ENCODE results near the gene ITGA8. TPM values are rescaled to one million over a fixed set of nuclear protein-coding genes. Genes with fewer than 3 reads are reported as not detected.

ITGA8 gene
- total RNA-seq, 1 donor = 2.5 TPM

- H3K4me3 ChIP-seq (ENCODE audit: insufficient read depth, low read length) = no peak overlapping the region
- H3K4me1 ChIP-seq (ENCODE audit: insufficient read depth, low read length) = no peaks in the 10 kb centered on the region
- H3K36me3 ChIP-seq (ENCODE audit: insufficient read depth, low read length) = no peaks in the 10 kb centered on the region
- H2AFZ ChIP-seq (ENCODE audit: low read length) = no peak overlapping the region
- peaks cover 3% of the 10 kb centered on the region for H3K27me3 ChIP-seq (ENCODE audit: insufficient read depth, low read length)
- no peak overlapping the region for H3K27ac ChIP-seq (ENCODE audit: low read depth, low read length)
- TF ChIP-seq, protein P1, sequence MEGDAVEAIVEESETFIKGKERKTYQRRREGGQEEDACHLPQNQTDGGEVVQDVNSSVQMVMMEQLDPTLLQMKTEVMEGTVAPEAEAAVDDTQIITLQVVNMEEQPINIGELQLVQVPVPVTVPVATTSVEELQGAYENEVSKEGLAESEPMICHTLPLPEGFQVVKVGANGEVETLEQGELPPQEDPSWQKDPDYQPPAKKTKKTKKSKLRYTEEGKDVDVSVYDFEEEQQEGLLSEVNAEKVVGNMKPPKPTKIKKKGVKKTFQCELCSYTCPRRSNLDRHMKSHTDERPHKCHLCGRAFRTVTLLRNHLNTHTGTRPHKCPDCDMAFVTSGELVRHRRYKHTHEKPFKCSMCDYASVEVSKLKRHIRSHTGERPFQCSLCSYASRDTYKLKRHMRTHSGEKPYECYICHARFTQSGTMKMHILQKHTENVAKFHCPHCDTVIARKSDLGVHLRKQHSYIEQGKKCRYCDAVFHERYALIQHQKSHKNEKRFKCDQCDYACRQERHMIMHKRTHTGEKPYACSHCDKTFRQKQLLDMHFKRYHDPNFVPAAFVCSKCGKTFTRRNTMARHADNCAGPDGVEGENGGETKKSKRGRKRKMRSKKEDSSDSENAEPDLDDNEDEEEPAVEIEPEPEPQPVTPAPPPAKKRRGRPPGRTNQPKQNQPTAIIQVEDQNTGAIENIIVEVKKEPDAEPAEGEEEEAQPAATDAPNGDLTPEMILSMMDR (IDR thresholded peaks at IDR 0.05; ENCODE audit: extremely low read depth, low read depth, low read length) = no peak
- H3K9me3 ChIP-seq (ENCODE audit: low read depth, low read length) = no peaks in the 10 kb centered on the region
- no peaks in the 10 kb centered on the region for H3K79me2 ChIP-seq (ENCODE audit: insufficient read depth, low read length)
- DNase-seq (ENCODE audit: insufficient read length, low spot score, missing footprints) = no peak
- H3K4me2 ChIP-seq (ENCODE audit: insufficient read depth, low read length) = no peak overlapping the region
- no peaks in the 10 kb centered on the region for H4K20me1 ChIP-seq (ENCODE audit: insufficient read depth, low read length)
Observed at GRCh38 chr10:15760681-15761080, 41.0 kb upstream of the ITGA8 start.

- TF ChIP-seq, protein P1 (IDR thresholded peaks at IDR 0.05; ENCODE audit: extremely low read depth, low read depth, low read length) = no peak
- H3K27me3 ChIP-seq (ENCODE audit: insufficient read depth, low read length) = peaks cover 9% of the 10 kb centered on the region
- H3K4me1 ChIP-seq (ENCODE audit: insufficient read depth, low read length) = no peaks in the 10 kb centered on the region
- no peak overlapping the region for H3K4me3 ChIP-seq (ENCODE audit: insufficient read depth, low read length)
- no peaks in the 10 kb centered on the region for H3K9me3 ChIP-seq (ENCODE audit: low read depth, low read length)
- no peaks in the 10 kb centered on the region for H4K20me1 ChIP-seq (ENCODE audit: insufficient read depth, low read length)
- H3K36me3 ChIP-seq (ENCODE audit: insufficient read depth, low read length) = no peaks in the 10 kb centered on the region
- no peak overlapping the region for H3K27ac ChIP-seq (ENCODE audit: low read depth, low read length)
- H3K4me2 ChIP-seq (ENCODE audit: insufficient read depth, low read length) = no peak overlapping the region
- H3K79me2 ChIP-seq (ENCODE audit: insufficient read depth, low read length) = no peaks in the 10 kb centered on the region
- DNase-seq (ENCODE audit: insufficient read length, low spot score, missing footprints) = no peak
- H2AFZ ChIP-seq (ENCODE audit: low read length) = no peak overlapping the region
Observed at GRCh38 chr10:15759265-15759664, 39.5 kb upstream of the ITGA8 start.

DNA sequence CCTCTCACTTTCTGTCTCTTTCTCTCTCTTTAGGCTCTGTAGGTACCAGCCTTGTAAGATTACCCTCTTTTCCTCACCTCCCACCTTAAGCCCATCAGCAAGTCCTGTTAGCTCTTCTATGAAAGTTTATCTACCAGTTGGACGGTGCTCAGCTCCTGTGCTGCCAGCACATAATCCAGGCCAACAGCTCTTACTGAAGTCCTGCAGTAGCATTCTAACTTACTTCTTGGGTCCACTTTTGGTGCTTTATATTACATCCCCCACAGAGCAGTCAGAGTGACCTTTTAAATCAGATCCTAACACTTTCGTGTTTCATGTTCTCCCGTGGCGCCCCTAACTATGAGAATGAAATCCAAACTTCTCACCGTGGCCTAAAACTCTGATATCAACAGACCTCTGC is 38.9 kb upstream of the ITGA8 start:
- Histone ChIP-seq H3K27me3 (ENCODE audit: insufficient read depth, low read length) (peaks cover 9% of the 10 kb centered on the region), H3K9me3 (ENCODE audit: low read depth, low read length) (no peaks in the 10 kb centered on the region), H3K4me2 (ENCODE audit: insufficient read depth, low read length) (no peak overlapping the region), H3K4me1 (ENCODE audit: insufficient read depth, low read length) (no peaks in the 10 kb centered on the region), H3K4me3 (ENCODE audit: insufficient read depth, low read length) (no peak overlapping the region), H4K20me1 (ENCODE audit: insufficient read depth, low read length) (no peaks in the 10 kb centered on the region), H3K36me3 (ENCODE audit: insufficient read depth, low read length) (no peaks in the 10 kb centered on the region), H3K79me2 (ENCODE audit: insufficient read depth, low read length) (no peaks in the 10 kb centered on the region), H3K27ac (ENCODE audit: low read depth, low read length) (no peak overlapping the region), H2AFZ (ENCODE audit: low read length) (no peak overlapping the region)
- TF ChIP-seq, protein P1 (IDR thresholded peaks at IDR 0.05; ENCODE audit: extremely low read depth, low read depth, low read length) = no peak
- DNase-seq (ENCODE audit: insufficient read length, low spot score, missing footprints) = no peak

GRCh38 chr10:15754937-15755336 is 35.2 kb upstream of the ITGA8 start:
- H3K36me3 ChIP-seq (ENCODE audit: insufficient read depth, low read length) = no peaks in the 10 kb centered on the region

More at GRCh38 chr10:15754937-15755336, 35.2 kb upstream of the ITGA8 start:
- H4K20me1 ChIP-seq (ENCODE audit: insufficient read depth, low read length) = no peaks in the 10 kb centered on the region
- H3K9me3 ChIP-seq (ENCODE audit: low read depth, low read length) = no peaks in the 10 kb centered on the region
- no peak overlapping the region for H3K27ac ChIP-seq (ENCODE audit: low read depth, low read length)
- H3K4me2 ChIP-seq (ENCODE audit: insufficient read depth, low read length) = no peak overlapping the region
- peaks cover 13% of the 10 kb centered on the region for H3K27me3 ChIP-seq (ENCODE audit: insufficient read depth, low read length)
- no peaks in the 10 kb centered on the region for H3K4me1 ChIP-seq (ENCODE audit: insufficient read depth, low read length)
- no peak for DNase-seq (ENCODE audit: insufficient read length, low spot score, missing footprints)
- H2AFZ ChIP-seq (ENCODE audit: low read length) = no peak overlapping the region
- no peak overlapping the region for H3K4me3 ChIP-seq (ENCODE audit: insufficient read depth, low read length)
- TF ChIP-seq, protein P1 (IDR thresholded peaks at IDR 0.05; ENCODE audit: extremely low read depth, low read depth, low read length) = no peak
- H3K79me2 ChIP-seq (ENCODE audit: insufficient read depth, low read length) = no peaks in the 10 kb centered on the region
